Lung (tissue), 12 donors: Measurements from ENCODE around the gene GABRA5. TPM values are rescaled to one million over a fixed set of nuclear protein-coding genes. Genes with fewer than 3 reads are reported as not detected.

Source experiments
- ATAC-seq: fragments of 200-7000 bp; cut with Tn5 transposase; one replicate; pipeline ENCODE4 v1.9.1; 2020; ENCODE audit warnings: moderate number of reproducible peaks; ENCODE audit not compliant: insufficient read depth, low FRiP score
- DNase-seq, 3 donors: peaks; one replicate each; pipeline ENCODE4 v3.0.0-alpha.2; 2013 to 2017
- H3K27ac ChIP-seq, 2 donors: one replicate each; pipeline ENCODE4 v1.5.1; 2013; ENCODE audit warnings: mild to moderate bottlenecking in 2 of 2, moderate library complexity in 2 of 2, control low read depth in 1 of 2, inconsistent platforms in 1 of 2, low read depth in 1 of 2, low read length in 1 of 2
- H3K27me3 ChIP-seq, 3 donors: one replicate each; pipeline ENCODE4 v1.5.1; 2013; ENCODE audit warnings: low read length in 2 of 3; ENCODE audit not compliant: control insufficient read depth in 3 of 3, insufficient read depth in 3 of 3
- H3K36me3 ChIP-seq, 4 donors: one replicate each; pipeline ENCODE4 v1.5.1; 2013; ENCODE audit warnings: low read length in 4 of 4, mild to moderate bottlenecking in 1 of 4, moderate library complexity in 1 of 4; ENCODE audit not compliant: control insufficient read depth in 4 of 4, insufficient read depth in 4 of 4
- H3K4me1 ChIP-seq, 5 donors: one replicate each; pipeline ENCODE4 v1.5.1; 2013; ENCODE audit warnings: low read length in 5 of 5, mild to moderate bottlenecking in 2 of 5, moderate library complexity in 1 of 5; ENCODE audit not compliant: control insufficient read depth in 5 of 5, insufficient read depth in 5 of 5
- H3K4me3 ChIP-seq: one replicate; pipeline ENCODE4 v1.5.1; 2013; ENCODE audit warnings: mild to moderate bottlenecking, control low read depth, moderate library complexity
- H3K9ac ChIP-seq, 2 donors: one replicate each; pipeline ENCODE4 v1.5.1; 2013; ENCODE audit warnings: low read length in 2 of 2, control low read depth in 1 of 2; ENCODE audit not compliant: insufficient read depth in 1 of 2
- H3K9me3 ChIP-seq, 4 donors: one replicate each; pipeline ENCODE4 v1.5.1; 2013; ENCODE audit warnings: low read length in 3 of 4, mild to moderate bottlenecking in 1 of 4, moderate library complexity in 1 of 4; ENCODE audit not compliant: control insufficient read depth in 4 of 4, insufficient read depth in 3 of 4
- CTCF ChIP-seq: IDR thresholded peaks from 2 replicates; pipeline ENCODE4 v1.5.1; 2012; ENCODE audit warnings: mild to moderate bottlenecking; ENCODE audit errors: control extremely low read depth, extremely low read depth
- WGBS, 2 donors: extraction: QIAGEN DNeasy Blood & Tissue Kit; methylation state at CpG; one replicate each; pipeline ENCODE4 v1.1.7; 2013; 5-methylcytosine and 5-hydroxymethylcytosine counted together
- polyA plus RNA-seq, 2 donors: library from polyadenylated mRNA; stranded (reverse); fragments of 200-250 nt; gene quantifications; one replicate each; pipeline ENCODE4 v1.2.1, GENCODE V29; 2013
- total RNA-seq, 2 donors: library from RNA; depleted of rRNA in 1 of 2; stranded (reverse); fragments of >200 nt in 1 of 2; gene quantifications; one replicate each; pipeline ENCODE4 v1.2.1, GENCODE V29; 2014 to 2021
- donor health status: control.
- donor health status: control.
- donor health status: Bipolar disorder and iron deficiency.
- donor health status: healthy.
- donor health status: DM: yes; HTN: yes; CAD: no.

Gene GABRA5
- total and polyA plus RNA-seq, 4 donors: not detected

GRCh38 chr15:26886566-26886965 lies 19.7 kb downstream of the GABRA5 start:
- H3K4me1 ChIP-seq: peaks cover 0 to 3% (median 0%) of the 10 kb centered on the region in 5 donors
- H3K4me3 ChIP-seq: no peak overlapping the region
- H3K27ac ChIP-seq: no peak overlapping the region
- peaks cover 0 to 4% (median 0%) of the 10 kb centered on the region in 3 donors for H3K27me3 ChIP-seq
- peaks cover 0 to 2% (median 0%) of the 10 kb centered on the region in 4 donors for H3K9me3 ChIP-seq
- no peak for DNase-seq
- WGBS, 2 donors: 67 to 75% methylated on average over 4 of the region's 4 CpGs
- H3K36me3 ChIP-seq: no peaks in the 10 kb centered on the region
- no peak for TF ChIP-seq CTCF
- ATAC-seq: no peak
- no peak overlapping the region for H3K9ac ChIP-seq

- TF ChIP-seq CTCF: no peak
- peak; percentile 41 to 62 (median 55) for DNase-seq
- peaks cover 0 to 4% (median 2%) of the 10 kb centered on the region in 3 donors for H3K27me3 ChIP-seq
- no peaks in the 10 kb centered on the region for H3K36me3 ChIP-seq
- peaks cover 0 to 4% (median 0%) of the 10 kb centered on the region in 4 donors for H3K9me3 ChIP-seq
- WGBS, 2 donors: 44 to 60% methylated on average over 7 of the region's 7 CpGs
- H3K9ac ChIP-seq: no peak overlapping the region
- no peak overlapping the region for H3K27ac ChIP-seq
- no peak for ATAC-seq
- no peak overlapping the region for H3K4me3 ChIP-seq
- peaks cover 0 to 14% (median 0%) of the 10 kb centered on the region in 5 donors for H3K4me1 ChIP-seq
These were observed 21.2 kb downstream of the GABRA5 start for GRCh38 chr15:26887926-26888666.

- Histone ChIP-seq H3K36me3 (no peaks in the 10 kb centered on the region), H3K27me3 (peaks cover 0 to 4% (median 2%) of the 10 kb centered on the region in 3 donors), H3K4me1 (peaks cover 0 to 14% (median 0%) of the 10 kb centered on the region in 5 donors), H3K9ac (no peak overlapping the region), H3K4me3 (no peak overlapping the region), H3K9me3 (peaks cover 0 to 5% (median 0%) of the 10 kb centered on the region in 4 donors), H3K27ac (no peak overlapping the region)
- DNase-seq: no peak
- 49 to 72% methylated on average over 8 of the region's 8 CpGs for WGBS, 2 donors
- no peak for TF ChIP-seq CTCF
- ATAC-seq: no peak
These were observed 21.9 kb downstream of the GABRA5 start for GRCh38 chr15:26888761-26889160.
